ENCODE measurements around the gene SLC37A1.

SLC37A1 gene

GRCh38 chr21:42557420-42557819, 43.8 kb downstream of the SLC37A1 start:
- no peak for TF ChIP-seq CTCF (IDR thresholded peaks at IDR 0.05; ENCODE audit: low read length, missing control alignments)
- H3K4me3 ChIP-seq (replicated peaks; ENCODE audit: low read depth, low read length): no peak overlapping the region
- no peak for DNase-seq (ENCODE audit: low read depth)

DNA sequence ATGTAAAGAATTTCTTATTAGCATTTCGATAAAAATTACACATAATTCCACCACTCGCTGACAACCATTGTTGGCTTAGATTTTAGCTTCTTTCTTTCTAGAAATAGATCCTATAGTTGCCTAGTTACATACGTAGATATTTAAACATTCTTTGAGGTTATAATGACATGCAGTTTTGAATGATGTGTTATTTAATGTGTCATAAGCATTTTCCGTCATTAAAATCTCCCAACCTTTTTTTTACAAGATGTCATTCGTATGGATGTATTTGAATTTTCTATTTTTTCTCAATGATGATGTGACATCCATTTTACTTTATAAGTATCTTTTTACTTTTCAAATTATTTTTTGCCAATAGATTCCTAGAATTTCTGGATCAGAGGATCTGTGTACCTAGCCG, 44.7 kb downstream of the SLC37A1 start:
- TF ChIP-seq CTCF (IDR thresholded peaks at IDR 0.05; ENCODE audit: low read length, missing control alignments): no peak
- DNase-seq (ENCODE audit: low read depth): no peak
- no peak overlapping the region for H3K4me3 ChIP-seq (replicated peaks; ENCODE audit: low read depth, low read length)

DNA sequence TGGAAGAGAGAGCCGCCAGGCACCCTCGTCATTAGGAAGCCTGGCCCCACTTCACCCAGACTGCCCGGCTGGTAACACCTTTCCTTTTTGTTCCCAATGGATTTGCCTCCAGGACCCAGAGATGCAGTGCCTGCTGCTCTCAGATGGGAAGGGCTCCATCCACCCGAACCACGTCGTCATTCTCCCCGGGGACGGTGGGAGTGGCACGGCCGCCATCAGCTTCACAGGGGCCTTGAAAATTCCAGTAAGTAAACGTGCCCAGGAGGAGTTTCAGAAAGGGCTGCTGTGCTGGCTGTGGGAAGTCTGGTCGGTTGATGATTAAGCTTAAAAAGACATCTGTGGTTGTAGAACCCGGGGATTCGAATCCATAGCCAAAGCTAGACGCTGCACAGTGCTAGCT, 45.2 kb downstream of the SLC37A1 start:
- no peak for DNase-seq (ENCODE audit: low read depth)
- no peak overlapping the region for H3K4me3 ChIP-seq (replicated peaks; ENCODE audit: low read depth, low read length)
- TF ChIP-seq CTCF (IDR thresholded peaks at IDR 0.05; ENCODE audit: low read length, missing control alignments): no peak

DNA sequence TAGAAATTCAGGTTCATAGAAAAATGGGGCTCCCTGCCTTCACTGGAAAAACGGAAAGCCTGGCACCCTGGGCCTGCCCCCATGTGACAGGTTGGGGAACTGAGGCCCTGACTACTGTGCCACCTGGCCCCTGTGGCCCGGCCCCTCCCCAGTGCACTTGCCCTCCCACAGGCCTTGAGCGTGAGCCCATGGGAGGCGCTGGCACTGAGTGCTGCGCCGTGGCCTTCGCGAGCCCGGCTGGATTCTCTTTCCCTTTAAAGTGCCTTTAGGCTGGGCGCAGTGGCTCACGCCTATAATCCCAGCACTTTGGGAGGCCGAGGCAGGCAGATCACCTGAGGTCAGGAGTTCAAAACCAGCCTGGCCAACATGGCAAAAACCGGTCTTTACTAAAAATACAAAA, 45.7 kb downstream of the SLC37A1 start:
- no peak overlapping the region for H3K4me3 ChIP-seq (replicated peaks; ENCODE audit: low read depth, low read length)
- no peak for TF ChIP-seq CTCF (IDR thresholded peaks at IDR 0.05; ENCODE audit: low read length, missing control alignments)
- no peak for DNase-seq (ENCODE audit: low read depth)

DNA sequence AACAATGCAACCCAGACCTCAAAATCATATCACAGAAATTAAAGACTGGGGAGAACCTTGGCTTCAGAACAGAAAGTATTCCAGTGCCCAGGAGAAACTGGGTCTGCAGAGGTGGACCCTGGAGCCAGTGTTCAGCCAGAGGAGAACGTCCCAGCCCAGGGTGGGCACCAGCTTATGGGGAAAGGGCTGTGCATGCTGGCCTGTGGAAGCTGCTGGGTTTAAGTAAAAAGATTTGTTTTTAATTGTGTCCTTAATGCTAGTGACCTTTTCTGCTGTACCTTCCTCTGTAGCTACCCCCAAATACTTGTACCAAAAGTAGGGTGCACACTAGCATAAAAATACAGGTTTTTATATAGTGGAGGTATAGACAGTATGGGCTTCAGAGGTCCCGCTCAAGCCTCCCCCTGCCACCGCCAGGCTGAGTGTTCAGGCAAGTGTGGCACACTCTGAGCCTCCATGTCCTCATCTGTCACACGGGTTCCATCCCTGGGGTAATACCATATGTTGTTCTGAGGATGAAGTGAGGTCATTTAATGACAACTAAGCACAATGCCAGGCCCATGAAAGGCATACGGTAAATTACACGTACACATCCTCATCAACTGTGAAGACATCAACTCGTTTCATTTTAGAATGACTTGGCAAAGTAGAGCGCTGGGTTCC, 47.0 kb downstream of the SLC37A1 start:
- no peak overlapping the region for H3K4me3 ChIP-seq (replicated peaks; ENCODE audit: low read depth, low read length)
- no peak for TF ChIP-seq CTCF (IDR thresholded peaks at IDR 0.05; ENCODE audit: low read length, missing control alignments)
- DNase-seq (ENCODE audit: low read depth): no peak

DNA sequence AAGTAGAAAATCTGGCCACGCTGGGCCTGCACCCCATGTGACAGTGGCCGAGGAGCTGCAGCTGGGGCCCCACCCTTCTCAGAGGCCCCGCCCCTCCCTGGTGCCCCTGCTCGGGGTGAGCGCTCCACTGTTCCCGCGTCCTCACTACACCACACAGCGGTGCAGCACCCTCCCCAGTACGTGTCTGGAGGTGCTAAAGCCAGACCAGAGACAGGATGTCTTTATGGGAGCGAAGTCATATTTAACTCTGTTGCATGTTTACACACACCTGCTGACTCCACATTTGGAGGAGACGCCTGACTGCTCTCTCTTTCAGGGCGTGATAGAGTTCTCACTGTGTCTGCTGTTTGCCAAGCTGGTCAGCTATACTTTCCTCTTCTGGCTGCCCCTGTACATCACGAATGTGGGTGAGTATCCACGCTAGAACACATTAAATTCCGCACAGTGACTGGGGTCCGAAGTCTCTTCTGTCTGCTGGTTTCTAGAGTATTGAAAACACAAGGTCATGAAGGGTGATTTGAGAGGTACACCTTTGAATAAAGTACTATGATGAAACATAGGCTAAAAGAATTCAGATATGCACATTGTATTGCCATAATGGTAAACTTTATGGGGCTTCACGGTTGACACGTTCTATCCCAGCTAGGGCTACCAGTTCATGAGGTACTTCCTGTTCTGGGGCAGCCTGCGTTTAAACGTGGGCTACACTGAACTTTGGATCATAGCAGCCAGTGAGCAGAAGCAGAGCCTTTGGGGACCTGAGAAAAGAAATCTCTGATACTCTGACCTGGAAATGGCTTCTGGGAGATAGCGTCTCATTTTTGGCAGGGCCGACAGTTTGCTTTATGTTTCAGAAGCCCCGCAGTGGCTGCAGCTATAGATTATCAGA, 48.4 kb downstream of the SLC37A1 start:
- no peak for TF ChIP-seq CTCF (IDR thresholded peaks at IDR 0.05; ENCODE audit: low read length, missing control alignments)
- no peak overlapping the region for H3K4me3 ChIP-seq (replicated peaks; ENCODE audit: low read depth, low read length)
- no peak for DNase-seq (ENCODE audit: low read depth)

Measured in fibroblast of pulmonary artery (primary cell).